Renal cortex interstitium (tissue), 11 donors: ENCODE data around the gene RASA4B. TPM values are rescaled to one million over a fixed set of nuclear protein-coding genes. Genes with fewer than 3 reads are reported as not detected.
"Not testable (repeated sequence)": the region's sequence is repeated elsewhere in the genome, so short reads cannot be mapped to it uniquely, and the experiment has no call there.

Experiments
- DNase-seq, 11 donors: peaks; one replicate each; pipeline ENCODE4 v3.0.0-alpha.2; 2013; ENCODE audit warnings: low read depth in 9 of 11, low spot score in 4 of 11; ENCODE audit errors: extremely low read depth in 1 of 11
- polyA plus RNA-seq, 3 donors: library from polyadenylated mRNA; unstranded; fragments of 120-200 nt; gene quantifications; one replicate each; pipeline ENCODE4 v1.2.1, GENCODE V29; 2013; ENCODE audit not compliant: insufficient read length in 3 of 3

The RASA4B gene
- polyA plus RNA-seq, 3 donors: 4.7 to 24.9 (median 8.4) TPM

- no peak for DNase-seq
These were observed 53.6 kb downstream of the RASA4B start for GRCh38 chr7:102463841-102464576.

GRCh38 chr7:102460467-102460866, 57.1 kb downstream of the RASA4B start:
- no peak for DNase-seq

DNA sequence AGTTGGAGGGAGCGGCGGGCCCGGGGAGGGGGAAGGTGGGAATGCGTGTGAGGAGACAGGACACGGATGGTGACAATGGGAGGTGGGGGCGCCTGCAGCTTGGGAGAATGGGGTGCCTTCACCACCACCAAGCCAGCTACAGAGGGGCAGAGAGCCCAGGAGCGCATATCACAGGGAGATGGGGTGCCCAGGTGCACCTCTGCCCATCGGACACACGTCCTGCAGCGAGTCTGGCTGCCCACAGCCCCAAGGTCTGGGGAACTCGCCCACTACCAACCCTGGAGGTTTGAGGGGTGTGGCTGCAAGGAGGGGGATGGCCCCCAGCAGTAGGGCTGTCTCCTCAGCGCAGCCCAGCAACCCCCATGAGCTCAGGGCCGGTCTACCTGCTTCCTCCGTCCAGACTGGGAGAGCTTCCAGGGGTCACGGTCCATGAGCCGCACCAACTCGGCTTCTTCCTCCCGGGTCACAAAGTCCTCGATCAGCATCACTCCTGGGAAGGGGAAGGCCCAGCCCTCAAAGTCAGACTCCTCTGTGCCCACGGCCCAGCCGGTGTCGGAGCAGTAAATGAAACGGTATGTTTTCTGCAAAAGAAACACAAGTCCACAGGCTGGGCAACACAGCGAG, 58.2 kb downstream of the RASA4B start:
- DNase-seq: no peak

- no peak for DNase-seq
These were observed 60.1 kb downstream of the RASA4B start for GRCh38 chr7:102457352-102457924.

DNA sequence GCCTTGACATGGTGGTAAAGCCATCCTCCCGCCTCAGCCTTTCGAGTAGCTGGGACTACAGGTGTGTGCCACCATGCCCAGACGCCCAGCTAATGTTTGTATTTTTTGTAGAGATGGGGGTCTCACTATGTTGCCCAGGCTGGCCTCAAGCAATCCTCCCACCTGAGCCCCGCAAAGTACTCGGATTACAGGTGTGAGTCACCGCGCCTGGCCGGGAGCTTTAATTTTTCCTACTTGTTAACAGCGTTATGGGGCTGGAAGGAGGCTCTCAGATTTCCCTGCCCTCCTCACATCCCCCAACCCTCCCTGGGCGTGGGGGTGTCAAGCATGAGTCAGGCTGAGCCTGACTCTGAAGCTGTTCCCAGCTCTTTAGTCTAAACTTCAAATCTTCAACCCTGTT, 61.2 kb downstream of the RASA4B start:
- DNase-seq: no peak

DNA sequence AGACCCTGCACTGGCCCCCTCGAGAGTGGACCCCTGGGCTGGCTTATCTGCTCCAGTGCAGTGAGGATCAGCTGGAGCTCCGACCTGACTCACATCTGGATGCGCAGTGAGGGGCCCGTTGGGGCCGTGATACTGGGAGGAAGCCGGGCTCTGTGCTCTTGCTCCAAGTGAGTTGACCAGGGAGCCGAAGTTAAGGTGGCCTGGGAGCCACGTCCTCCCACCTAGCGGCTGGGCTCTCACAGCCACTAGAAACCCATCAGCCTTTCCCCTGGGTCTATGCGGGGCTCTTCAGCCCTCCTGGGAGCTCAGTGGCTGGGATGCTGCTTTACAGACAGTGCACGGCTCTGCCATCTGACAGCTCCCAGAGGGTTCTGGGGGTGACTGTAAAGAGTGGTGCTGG, 62.0 kb downstream of the RASA4B start:
- DNase-seq: no peak

GRCh38 chr7:102454932-102455331, 62.6 kb downstream of the RASA4B start:
- not testable (repeated sequence) for DNase-seq

DNA sequence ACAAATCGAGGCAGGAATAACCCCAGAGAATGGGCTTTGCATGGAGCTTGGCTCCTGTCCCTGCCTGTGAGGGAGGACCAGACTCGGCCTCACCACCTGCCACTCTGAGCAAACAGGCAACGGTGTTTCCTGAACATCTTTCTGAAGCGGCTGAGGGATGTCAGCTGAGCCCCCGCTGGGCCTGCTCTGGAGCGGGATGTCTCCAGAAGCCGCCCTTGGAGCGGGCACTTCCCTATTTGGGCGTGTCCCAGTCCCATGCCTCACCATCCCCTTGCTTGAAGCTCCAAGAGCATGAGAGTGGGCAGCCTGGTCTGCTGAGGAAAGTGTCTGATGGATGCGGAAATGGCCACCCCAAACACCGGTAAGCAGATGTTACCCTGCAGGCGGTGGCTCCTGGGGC, 63.1 kb downstream of the RASA4B start:
- no peak for DNase-seq

- no peak for DNase-seq
These were observed 64.3 kb downstream of the RASA4B start for GRCh38 chr7:102453319-102453718.

DNA sequence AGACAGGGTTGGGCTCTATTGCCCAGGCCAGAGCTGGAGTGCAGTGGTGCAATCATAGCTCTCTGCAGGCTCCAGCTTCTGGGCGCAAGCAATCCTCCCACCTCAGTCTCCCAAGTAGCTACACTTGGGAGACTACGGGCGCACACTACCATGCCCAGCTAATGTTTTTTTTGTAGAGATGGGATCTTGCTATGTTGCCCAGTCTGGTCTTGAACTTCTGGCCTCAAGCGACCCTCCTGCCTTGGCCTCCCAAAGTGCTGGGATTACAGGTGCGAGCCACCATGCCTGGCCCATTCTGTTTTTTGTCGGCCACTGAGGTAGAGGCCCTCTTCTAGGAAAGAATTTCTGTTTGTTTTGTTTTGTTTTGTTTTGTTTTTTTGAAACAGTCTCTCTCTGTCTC, 65.1 kb downstream of the RASA4B start:
- no peak for DNase-seq

DNA sequence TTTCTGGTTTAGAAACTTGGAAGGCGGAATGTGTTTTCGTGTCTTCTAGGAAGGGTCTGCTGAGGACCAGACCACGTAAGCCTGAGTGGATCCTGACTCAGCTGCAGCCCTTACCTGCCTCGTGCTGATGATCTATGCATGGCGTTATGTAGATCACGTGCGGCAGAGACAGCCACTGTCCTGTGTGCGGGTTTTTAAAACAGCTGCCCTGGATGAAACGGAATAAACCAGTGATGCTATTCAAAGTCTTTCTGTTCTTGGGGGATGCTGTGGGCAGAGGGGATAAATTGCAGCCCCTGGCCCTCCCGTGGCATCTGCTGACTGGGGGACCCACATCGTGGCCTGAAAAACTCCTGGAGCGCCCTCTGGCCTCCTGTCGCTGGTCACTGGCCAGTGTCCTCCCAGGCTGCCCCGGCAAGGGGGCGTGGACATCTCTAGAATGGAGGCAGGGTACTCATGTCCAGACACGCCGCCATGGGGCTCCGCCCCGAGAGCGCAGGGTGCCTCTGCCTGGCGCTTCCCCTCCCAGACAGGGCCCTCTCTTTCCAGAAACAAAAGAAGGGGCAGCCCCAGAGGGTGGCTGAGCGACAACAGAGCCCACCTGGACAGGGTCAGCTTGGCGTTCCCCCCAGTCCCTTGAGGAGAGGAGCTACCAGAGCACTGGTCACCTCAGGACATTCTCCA, 66.1 kb downstream of the RASA4B start:
- no peak for DNase-seq

DNA sequence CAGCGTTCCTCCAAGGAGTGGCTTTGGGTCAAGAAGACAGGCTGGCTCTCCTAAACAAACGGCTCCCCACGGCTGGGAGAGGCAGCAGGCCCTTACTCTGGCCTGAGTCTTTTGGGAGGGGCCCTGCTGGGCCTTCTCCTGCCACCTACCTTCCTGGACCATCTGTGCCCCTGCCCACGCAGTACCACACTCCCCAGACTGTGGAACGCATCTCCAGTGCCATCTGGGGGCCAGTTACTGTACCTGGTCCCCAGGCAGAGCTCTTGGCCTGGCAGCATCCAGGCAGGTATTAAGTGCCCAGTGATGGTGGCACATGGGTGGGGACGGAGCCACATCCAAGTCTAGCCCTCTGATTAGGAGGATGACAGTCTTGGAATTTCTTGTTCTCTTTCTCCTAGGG, 67.3 kb downstream of the RASA4B start:
- no peak for DNase-seq

DNA sequence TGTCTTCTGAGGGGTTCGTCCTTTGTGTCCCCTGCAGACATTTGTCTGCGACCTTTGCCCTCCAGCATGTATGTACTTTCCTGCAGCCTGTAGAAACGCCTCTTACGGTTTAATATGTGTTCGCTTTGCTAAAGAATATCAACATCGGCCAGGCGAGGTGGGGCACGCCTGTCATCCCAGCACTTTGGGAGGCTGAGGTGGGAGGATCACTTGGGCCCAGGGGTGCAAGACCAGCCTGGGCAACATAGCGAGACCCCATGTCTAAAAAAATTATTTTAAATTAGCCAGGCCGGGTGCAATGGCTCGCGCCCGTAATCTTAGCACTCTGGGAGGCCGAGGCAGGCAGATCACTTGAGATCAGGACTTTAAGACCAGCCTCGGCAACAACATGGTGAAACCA, 68.4 kb downstream of the RASA4B start:
- DNase-seq: no peak

GRCh38 chr7:102447311-102447710, 70.3 kb downstream of the RASA4B start:
- DNase-seq: no peak

GRCh38 chr7:102446387-102447156, 71.0 kb downstream of the RASA4B start:
- no peak for DNase-seq

DNA sequence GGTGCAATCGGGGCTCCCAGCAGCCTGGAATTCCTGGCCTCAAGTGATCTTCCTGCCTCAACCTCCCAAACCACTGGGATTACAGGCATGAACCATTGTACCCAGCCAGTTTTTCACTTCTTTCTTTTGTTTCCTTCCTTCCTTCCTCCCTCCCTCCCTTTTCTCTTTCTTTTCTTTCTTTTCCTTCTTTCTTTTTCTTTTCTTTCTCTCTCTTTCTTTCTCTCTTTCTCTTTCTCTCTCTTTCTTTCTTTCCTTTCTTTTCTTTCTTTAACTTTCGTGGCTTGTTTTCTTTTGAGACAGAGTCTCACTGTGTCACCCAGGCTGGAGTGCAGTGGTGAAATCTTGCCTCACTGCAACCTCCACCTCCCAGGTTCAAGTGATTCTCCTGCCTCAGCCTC, 71.9 kb downstream of the RASA4B start:
- DNase-seq: no peak

DNA sequence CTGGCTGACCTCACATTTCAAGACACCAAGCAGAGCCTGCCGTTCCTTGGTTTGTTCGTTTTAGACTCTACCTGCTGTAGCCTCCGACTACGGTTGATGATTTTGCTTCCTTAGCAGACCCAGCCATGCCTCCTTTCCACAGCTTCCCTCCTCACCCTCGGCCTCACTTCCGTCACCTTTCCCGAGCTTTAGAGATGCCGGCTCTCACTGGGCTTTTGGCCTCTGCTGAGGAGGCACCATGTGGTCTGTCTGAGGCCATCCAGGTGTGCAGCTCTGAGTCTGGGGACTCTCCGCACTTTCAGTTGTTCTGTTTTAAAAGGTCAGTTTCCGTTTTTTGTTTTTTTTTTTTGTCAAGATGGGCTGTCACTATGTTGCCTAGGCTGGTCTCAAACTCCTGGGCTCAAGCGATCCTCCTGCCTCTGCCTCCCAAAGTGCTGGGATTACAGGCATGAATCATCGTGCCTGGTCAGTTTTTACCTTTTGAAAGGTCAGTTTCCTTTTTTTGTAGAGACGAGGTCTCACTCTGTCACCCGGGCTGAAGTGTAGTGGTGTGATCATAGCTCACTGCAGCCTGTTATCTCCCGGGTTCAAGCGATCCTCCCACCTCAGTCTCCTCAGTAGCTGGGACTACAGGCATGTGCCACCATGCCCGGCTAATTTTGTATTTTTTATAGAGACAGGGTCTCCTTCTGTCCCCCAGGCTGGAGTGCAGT, 72.5 kb downstream of the RASA4B start:
- no peak for DNase-seq

DNA sequence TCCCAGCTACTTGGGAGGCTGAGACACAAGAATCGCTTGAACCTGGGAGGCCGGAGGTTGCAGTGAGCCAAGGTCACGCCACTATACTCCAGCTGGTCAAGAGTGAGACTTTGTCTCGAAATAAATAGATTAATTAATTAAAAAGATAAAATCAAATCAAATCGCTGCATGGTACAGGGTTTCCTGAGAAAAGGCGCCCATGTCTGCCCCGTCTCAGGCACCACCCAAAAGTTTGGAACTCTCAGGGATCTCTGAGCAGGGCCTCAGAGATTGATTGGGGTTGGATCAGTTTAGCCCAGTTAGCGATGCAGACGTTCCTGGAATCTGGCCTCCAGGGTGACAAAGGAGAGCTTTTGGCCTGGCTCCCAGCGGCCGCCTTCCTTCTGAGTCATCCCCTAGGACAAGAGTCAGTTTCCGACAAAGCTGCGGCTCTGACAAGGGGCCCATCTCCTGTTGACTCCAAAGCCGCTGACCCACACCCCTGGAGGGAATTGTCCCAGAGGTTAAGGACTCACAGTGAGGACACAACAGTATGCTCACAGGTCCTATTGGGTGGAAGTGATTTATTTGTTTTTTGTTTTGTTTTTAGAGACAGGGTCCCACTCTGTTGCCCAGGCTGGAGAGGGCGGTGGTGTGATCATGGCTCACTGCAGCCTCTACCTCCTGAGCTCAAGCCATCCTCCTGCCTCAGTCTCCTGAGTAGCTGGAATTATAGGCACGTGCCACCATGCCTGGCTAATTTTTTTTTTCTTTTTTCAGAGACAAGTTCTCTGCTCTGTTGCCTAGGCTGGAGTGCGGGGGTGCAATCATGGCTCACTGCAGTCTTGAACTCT, 77.4 kb downstream of the RASA4B start:
- DNase-seq: no peak
